Activated CD8-positive, alpha-beta T cell treated with anti-CD3 and anti-CD28 coated beads for 36 hours (primary cell): ENCODE results near the gene TAOK1. TPM values are rescaled to one million over a fixed set of nuclear protein-coding genes. Genes with fewer than 3 reads are reported as not detected.

Source experiments
- ATAC-seq: fragments of 200-7000 bp; cut with Tn5 transposase; one replicate; pipeline ENCODE4 v1.10.0; 2021; ENCODE audit warnings: mild to moderate bottlenecking, moderate library complexity
- CTCF ChIA-PET: fragments of 350-600 bp; sonication (Branson Sonifier 250); formaldehyde crosslinking; loops from one replicate; lab custom pipeline; 2021; ENCODE audit warnings: antibody characterized with exemption; lab: Charles Lee
- POLR2A ChIA-PET: fragments of 350-600 bp; sonication (Branson Sonifier 250); formaldehyde crosslinking; loops from one replicate; lab custom pipeline; 2021; ENCODE audit warnings: antibody characterized with exemption; lab: Charles Lee
- DNase-seq: peaks from one replicate; pipeline ENCODE4 v3.0.0-alpha.2; 2020
- H3K27ac Mint-ChIP-seq: one replicate; pipeline ENCODE4 v1.8.0; 2021; ENCODE audit warnings: mild to moderate bottlenecking, mixed read lengths
- H3K27me3 Mint-ChIP-seq: one replicate; pipeline ENCODE4 v1.8.0; 2021; ENCODE audit warnings: mixed read lengths
- H3K36me3 Mint-ChIP-seq: one replicate; pipeline ENCODE4 v1.8.0; 2021; ENCODE audit warnings: low read depth, mixed read lengths
- H3K4me1 Mint-ChIP-seq: one replicate; pipeline ENCODE4 v1.8.0; 2021; ENCODE audit warnings: low read depth, mixed read lengths
- H3K4me3 Mint-ChIP-seq: one replicate; pipeline ENCODE4 v1.8.0; 2021; ENCODE audit warnings: mild to moderate bottlenecking, moderate library complexity, mixed read lengths
- H3K9me3 Mint-ChIP-seq: one replicate; pipeline ENCODE4 v1.8.0; 2021; ENCODE audit warnings: mixed read lengths
- intact Hi-C: fragments of 100-400 bp; cut with micrococcal nuclease; formaldehyde crosslinking; loops from one replicate; pipeline ENCODE4 v1.10.0; 2022
- total RNA-seq, 2 experiments: library from RNA; stranded (reverse); gene quantifications; one replicate each; pipeline ENCODE4 v1.2.3, GENCODE V29; 2021
- TF ChIP-seq, protein P1 (sequence below): fragments of 200-600 bp; IDR thresholded peaks from one replicate; pipeline ENCODE4 v1.8.0; 2022; ENCODE audit warnings: antibody characterized with exemption, mild to moderate bottlenecking

Gene TAOK1
- total RNA-seq, 2 experiments from 2014 or later, result 33.5 to 34.6 TPM

DNA sequence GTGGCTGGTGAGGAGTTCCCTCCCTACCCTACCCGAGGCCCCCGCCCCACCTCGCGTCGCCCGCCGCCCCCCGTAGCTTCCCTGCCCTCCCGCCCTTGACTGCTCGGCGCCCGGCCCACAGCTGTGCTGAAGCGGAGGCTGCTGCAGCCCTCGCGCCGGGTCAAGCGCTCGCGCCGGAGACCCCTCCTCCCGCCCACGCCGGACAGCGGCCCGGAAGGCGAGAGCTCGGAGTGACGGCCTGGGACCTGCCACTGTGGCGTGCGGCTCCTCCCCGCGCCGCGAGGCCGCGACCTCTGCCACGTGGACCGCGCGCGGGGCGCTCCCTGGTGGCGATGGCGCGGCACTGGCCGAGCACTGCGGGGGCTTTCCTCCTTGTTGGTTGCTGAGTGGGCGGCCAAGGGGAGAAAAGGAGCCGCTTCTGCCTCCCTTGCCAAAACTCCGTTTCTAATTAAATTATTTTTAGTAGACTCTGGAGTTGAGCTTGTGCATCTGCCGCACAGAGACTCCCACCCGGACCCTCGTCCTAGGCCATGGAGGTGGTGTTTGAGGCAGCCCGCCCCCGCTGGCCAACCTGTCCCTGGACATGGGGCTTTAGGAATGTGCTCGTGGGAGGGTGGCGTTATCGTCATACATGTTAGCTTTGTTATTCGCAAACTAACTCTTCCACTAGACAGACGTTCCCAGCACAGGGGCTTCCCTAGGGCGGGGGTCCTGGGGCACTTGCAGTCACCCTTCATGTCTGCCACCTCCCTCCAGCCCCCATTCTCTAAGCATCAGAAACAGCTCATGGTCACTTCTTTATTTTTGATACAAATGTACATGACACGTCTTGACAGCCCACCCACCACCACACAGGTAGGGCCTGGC is 182.8 kb downstream of the TAOK1 start:
- DNase-seq (peak; percentile 76), ATAC-seq (peak; percentile 38)
- H3K27me3 Mint-ChIP-seq, result no peaks in the 10 kb centered on the region
- CTCF ChIA-PET, result interaction anchor here (0.6 to 11.2 kb wide), 17 partner anchors 8 to 424 kb away, joined by 3 to 102 read pairs (median 6); partner anchors contain the start of gene ANKRD13B
- H3K9me3 Mint-ChIP-seq, result no peaks in the 10 kb centered on the region
- TF ChIP-seq, protein P1, sequence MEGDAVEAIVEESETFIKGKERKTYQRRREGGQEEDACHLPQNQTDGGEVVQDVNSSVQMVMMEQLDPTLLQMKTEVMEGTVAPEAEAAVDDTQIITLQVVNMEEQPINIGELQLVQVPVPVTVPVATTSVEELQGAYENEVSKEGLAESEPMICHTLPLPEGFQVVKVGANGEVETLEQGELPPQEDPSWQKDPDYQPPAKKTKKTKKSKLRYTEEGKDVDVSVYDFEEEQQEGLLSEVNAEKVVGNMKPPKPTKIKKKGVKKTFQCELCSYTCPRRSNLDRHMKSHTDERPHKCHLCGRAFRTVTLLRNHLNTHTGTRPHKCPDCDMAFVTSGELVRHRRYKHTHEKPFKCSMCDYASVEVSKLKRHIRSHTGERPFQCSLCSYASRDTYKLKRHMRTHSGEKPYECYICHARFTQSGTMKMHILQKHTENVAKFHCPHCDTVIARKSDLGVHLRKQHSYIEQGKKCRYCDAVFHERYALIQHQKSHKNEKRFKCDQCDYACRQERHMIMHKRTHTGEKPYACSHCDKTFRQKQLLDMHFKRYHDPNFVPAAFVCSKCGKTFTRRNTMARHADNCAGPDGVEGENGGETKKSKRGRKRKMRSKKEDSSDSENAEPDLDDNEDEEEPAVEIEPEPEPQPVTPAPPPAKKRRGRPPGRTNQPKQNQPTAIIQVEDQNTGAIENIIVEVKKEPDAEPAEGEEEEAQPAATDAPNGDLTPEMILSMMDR, result peak; percentile 64
- peaks cover 15% of the 10 kb centered on the region for H3K36me3 Mint-ChIP-seq
- POLR2A ChIA-PET, result interaction anchor here (0.6 to 4.0 kb wide), 9 partner anchors 9 to 859 kb away, joined by 3 to 19 read pairs (median 6); partner anchors contain the start of gene BLMH
- intact Hi-C loops, result no loop called here
- H3K4me3 Mint-ChIP-seq, result no peak overlapping the region
- peaks cover 23% of the 10 kb centered on the region for H3K4me1 Mint-ChIP-seq
- H3K27ac Mint-ChIP-seq, result no peak overlapping the region

DNA sequence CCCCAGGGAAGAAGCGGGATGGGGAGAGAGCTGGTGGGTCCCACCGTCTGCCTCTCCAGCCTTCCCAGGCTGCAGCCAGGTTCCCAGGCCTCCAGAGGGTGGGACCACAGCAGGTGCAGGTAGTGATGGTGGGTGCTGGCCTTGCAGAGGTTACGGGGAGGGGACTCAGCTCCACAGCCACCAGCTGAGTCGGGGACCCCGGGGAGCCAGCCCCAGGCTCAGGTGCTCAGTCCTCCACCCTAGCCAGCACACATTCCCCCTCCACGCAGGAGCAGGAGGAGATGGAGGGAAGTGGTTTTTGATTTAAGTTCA is 183.4 kb downstream of the TAOK1 start:
- Mint-ChIP-seq H3K4me3 (no peak overlapping the region), H3K36me3 (peaks cover 20% of the 10 kb centered on the region), H3K27me3 (no peaks in the 10 kb centered on the region), H3K9me3 (no peaks in the 10 kb centered on the region), H3K27ac (peak overlapping the region; percentile 59), H3K4me1 (peaks cover 23% of the 10 kb centered on the region)
- ATAC-seq (no peak), DNase-seq (no peak)
- CTCF ChIA-PET, result interaction anchor here (0.6 to 11.2 kb wide), 14 partner anchors 8 to 425 kb away, joined by 3 to 102 read pairs (median 7); partner anchors contain the start of gene ANKRD13B
- TF ChIP-seq, protein P1, result no peak
- POLR2A ChIA-PET, result interaction anchor here (0.6 to 4.0 kb wide), 10 partner anchors 8 to 859 kb away, joined by 3 to 19 read pairs (median 6); no protein-coding TSS in a partner anchor
- intact Hi-C loops, result no loop called here

- intact Hi-C loops, result no loop called here
- Mint-ChIP-seq H3K4me3 (no peak overlapping the region), H3K36me3 (peaks cover 20% of the 10 kb centered on the region), H3K27ac (peak overlapping the region; percentile 59), H3K27me3 (no peaks in the 10 kb centered on the region), H3K4me1 (peaks cover 21% of the 10 kb centered on the region), H3K9me3 (no peaks in the 10 kb centered on the region)
- DNase-seq (no peak), ATAC-seq (no peak)
- TF ChIP-seq, protein P1, result no peak
- ChIA-PET POLR2A (interaction anchor here (0.9 to 4.0 kb wide), 9 partner anchors 9 to 288 kb away, joined by 3 to 19 read pairs (median 5); no protein-coding TSS in a partner anchor), CTCF (interaction anchor here (0.9 to 11.2 kb wide), 13 partner anchors 8 to 205 kb away, joined by 3 to 102 read pairs (median 7); partner anchors contain the start of gene ANKRD13B)
Observed at GRCh38 chr17:29573871-29574731, 183.9 kb downstream of the TAOK1 start.

GRCh38 chr17:29574732-29575510 is 184.8 kb downstream of the TAOK1 start:
- POLR2A ChIA-PET, result interaction anchor here (1.0 to 4.0 kb wide), 7 partner anchors 9 to 44 kb away, joined by 3 to 19 read pairs (median 6); no protein-coding TSS in a partner anchor
- TF ChIP-seq, protein P1, result no peak
- Mint-ChIP-seq H3K27me3 (no peaks in the 10 kb centered on the region), H3K4me1 (peaks cover 19% of the 10 kb centered on the region), H3K27ac (no peak overlapping the region), H3K4me3 (no peak overlapping the region), H3K9me3 (no peaks in the 10 kb centered on the region), H3K36me3 (peaks cover 24% of the 10 kb centered on the region)
- no peak for ATAC-seq
- intact Hi-C loops, result no loop called here
- CTCF ChIA-PET, result interaction anchor here (0.9 to 14.9 kb wide), 5 partner anchors 9 to 205 kb away, joined by 3 to 172 read pairs (median 28); partner anchors contain the start of gene ANKRD13B
- no peak for DNase-seq
